GM19455 (cell line): ENCODE data around the gene SLC25A44.

Source experiments
- ATAC-seq: cut with Tn5 transposase; IDR thresholded peaks from one replicate; pipeline ENCODE4 v1.9.1; 2021; ENCODE audit not compliant: unreplicated experiment

Gene SLC25A44

GRCh38 chr1:156233426-156234127 is 39.7 kb downstream of the SLC25A44 start:
- ATAC-seq: no peak

GRCh38 chr1:156236164-156236563 is 42.3 kb downstream of the SLC25A44 start:
- no peak for ATAC-seq

- ATAC-seq: no peak
Measured at GRCh38 chr1:156238248-156238647, 44.3 kb downstream of the SLC25A44 start.

DNA sequence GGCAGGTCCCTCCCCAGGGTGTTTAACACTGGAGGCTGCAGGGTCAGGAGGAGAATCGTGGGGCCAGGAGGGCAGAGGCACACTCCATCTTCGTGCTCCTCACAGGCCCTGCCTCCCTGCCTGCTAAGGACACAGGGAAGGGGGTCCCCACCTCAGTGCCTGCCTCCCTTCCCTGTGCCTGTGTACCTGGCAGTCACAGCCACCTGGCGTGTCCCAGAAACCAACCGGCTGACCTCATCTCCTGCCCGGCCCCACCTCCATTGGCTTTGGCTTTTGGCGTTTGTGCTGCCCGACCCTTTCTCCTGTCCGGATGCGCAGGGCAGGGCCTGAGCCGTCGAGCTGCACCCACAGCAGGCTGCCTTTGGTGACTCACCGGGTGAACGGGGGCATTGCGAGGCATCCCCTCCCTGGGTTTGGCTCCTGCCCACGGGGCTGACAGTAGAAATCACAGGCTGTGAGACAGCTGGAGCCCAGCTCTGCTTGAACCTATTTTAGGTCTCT is 47.5 kb downstream of the SLC25A44 start:
- no peak for ATAC-seq

GRCh38 chr1:156241926-156242325 is 48.0 kb downstream of the SLC25A44 start, which contains the start of gene BGLAP:
Gene BGLAP (plus strand): TSS chr1:156242184. CDS start chr1:156242232, 48 bp downstream.
- no peak for ATAC-seq

DNA sequence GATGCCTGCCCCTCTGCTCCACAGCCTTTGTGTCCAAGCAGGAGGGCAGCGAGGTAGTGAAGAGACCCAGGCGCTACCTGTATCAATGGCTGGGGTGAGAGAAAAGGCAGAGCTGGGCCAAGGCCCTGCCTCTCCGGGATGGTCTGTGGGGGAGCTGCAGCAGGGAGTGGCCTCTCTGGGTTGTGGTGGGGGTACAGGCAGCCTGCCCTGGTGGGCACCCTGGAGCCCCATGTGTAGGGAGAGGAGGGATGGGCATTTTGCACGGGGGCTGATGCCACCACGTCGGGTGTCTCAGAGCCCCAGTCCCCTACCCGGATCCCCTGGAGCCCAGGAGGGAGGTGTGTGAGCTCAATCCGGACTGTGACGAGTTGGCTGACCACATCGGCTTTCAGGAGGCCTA is 48.8 kb downstream of the SLC25A44 start:
- ATAC-seq: no peak

DNA sequence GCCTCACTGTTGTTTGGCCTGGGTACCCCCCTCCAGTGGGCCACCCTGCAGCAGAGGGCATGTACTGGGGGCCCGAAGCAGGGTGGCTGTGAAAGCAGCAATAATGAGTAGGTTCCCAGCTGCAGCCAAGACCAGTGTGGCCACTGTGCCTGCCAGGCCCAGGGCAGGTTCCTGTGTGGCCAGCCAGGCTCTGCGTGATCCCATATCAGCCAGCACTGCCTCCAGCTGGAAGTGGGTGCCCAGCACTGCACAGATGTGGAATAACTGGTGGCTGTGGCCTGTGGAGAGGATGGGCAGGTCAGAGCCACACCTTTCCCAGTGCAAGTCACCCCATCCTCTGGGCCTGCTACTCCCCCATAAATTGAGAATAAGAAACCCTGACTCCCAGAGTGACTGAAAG is 50.2 kb downstream of the SLC25A44 start:
- ATAC-seq: no peak

DNA sequence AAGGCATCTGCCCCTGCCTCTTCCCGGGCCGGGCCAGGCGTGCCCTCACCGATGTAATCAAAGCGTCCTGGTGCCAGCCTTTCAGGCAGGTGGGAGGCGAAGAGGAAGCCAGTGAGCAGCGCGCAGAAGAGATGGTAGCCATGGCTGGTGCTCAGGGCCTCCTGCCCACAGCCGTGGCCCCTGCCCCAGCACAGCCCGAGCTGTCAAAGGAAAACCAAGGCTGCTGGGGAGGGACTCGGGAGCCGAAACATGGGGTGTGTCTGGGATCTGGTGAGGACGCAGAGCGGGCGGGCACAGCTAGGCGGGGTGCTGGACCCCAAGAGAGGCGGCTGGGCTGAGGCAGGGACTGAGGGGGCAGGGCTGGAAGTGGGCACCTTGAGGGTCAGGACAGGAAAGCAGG is 50.8 kb downstream of the SLC25A44 start:
- no peak for ATAC-seq

DNA sequence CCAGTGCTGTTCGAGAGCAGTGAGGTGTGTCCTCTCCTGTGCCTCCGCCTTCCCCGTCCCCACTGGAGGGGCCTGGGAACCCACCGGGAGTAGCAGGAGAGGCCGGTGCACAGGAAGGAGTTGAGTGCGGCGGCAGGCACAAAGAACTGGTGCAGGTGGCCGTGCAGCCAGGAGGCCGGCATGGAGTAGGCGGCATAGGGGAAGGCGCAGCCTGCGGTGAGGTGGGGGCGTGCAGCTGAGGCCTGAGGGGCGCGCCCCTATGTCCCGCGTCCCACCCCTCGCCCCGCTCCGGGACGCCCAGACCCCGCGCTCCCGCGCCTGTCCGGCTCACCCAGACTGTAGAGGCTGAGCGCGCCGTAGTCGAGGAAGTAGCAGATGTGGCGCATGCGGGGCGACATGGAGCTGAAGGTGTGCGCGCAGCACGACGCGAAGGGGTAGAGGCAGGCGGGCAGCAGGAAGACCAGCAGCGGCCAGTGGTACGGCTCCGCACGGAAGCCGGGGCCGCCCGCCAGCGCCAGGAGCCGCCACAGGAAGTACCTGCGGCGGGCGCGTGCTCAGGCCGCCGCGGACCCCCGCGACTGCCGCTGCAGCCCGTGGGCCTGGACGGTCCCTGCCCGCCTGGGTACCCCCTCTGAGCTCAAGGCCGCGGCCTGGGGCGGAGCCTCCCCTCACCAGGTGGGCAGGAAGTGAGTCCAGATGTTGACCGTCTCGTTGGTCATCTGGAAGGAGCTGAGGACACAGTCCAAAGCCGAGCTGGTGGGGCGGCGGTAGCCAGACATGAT is 51.7 kb downstream of the SLC25A44 start:
- ATAC-seq: no peak

- no peak for ATAC-seq
Measured at GRCh38 chr1:156246241-156246780, 52.4 kb downstream of the SLC25A44 start.

GRCh38 chr1:156246781-156247459 is 53.0 kb downstream of the SLC25A44 start:
- no peak for ATAC-seq

- no peak for ATAC-seq
Measured at GRCh38 chr1:156247460-156248322, 53.8 kb downstream of the SLC25A44 start, which contains the start of gene PAQR6. Gene PAQR6 (minus strand): TSS chr1:156248056. CDS start chr1:156246731, 1,325 bp downstream.

GRCh38 chr1:156248323-156248683 is 54.4 kb downstream of the SLC25A44 start:
- no peak for ATAC-seq

DNA sequence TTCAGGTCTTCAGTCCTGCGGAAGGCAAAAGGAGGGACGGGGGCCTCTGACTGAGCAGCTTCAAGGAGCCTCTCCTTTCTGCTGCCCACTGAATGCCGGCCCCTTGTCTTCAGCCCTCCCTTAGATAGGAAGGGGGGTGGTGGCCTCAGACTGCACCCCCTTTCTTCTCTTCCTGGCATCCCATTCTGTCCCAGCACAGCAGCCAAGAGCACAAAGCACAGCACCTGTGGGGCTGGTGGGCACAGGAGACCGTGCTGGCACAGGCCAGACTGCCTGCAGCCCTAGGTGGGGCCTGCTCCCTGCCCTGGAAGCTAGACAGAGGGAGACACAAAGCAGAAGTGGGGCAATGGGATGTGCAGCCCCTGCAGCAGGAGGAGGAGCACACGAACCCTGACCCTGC is 55.7 kb downstream of the SLC25A44 start:
- no peak for ATAC-seq

GRCh38 chr1:156251527-156251926 is 57.6 kb downstream of the SLC25A44 start:
- ATAC-seq: no peak

DNA sequence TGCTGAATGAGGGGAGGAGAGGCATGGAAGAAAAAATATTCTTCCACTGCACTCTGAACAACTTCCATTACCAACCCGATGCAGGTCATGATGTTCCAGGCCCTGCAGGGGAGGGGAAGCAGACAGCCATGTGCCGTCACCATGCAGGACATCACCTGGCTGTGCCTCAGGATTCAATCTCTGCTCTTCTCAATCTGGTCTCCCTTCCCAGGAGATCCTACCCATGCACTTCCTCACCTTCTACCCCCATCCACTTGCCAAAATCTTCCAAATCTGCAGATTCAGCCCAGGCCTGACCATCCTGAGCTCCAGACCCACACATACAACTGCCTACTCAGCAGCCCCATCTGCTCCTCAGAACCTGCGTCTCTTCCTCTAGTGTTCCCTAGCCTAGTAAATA is 59.7 kb downstream of the SLC25A44 start:
- ATAC-seq: no peak

DNA sequence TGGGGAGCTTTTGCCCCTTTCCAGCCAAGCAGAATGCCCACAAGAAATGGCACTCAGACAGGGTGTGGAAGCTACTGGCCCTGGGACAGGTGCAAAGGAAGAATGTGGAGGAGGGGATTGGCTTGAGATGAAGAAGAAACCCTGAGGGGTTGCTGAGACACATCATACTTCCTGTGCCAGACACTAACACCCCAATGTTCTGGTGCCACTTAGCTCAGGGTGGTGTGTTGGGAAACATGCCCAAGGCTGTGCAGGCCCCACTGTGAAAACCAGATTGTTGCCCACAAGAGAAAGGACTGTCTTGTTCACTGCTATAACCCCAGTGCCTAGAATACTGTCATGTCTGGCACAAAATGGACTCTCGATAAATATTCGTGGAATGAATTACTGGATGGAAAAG is 63.8 kb downstream of the SLC25A44 start:
- ATAC-seq: no peak

DNA sequence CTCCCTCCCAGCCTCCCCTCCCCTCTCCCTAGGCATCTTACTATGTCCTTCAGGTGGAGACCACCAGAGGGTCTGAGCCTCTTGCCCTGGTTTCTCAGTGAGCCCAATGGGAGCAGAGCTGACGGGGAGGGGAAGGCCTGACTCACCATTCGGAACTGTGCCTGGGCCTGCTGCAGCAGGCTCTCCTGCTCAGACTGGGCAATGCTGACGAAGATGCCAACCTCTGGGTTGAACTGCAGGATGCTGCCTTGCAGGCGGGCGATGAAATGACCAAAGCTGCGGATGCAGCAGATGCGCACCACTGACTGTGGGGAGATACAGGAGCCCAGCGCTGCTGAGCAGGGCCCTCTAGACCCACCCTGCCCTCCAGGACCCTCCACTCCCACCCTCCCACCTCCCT is 65.0 kb downstream of the SLC25A44 start:
- no peak for ATAC-seq

- ATAC-seq: no peak
Measured at GRCh38 chr1:156259805-156260204, 65.9 kb downstream of the SLC25A44 start.

- ATAC-seq: no peak
Measured at GRCh38 chr1:156260896-156261295, 67.0 kb downstream of the SLC25A44 start.
